ENCODE data around the gene TMEM238.
A peak's percentile ranks its signal among the peaks of the same experiment; 100 is the strongest.

GRCh38 chr19:55369653-55370304, 14.3 kb downstream of the TMEM238 start:
- no peak for TF ChIP-seq CTCF (IDR thresholded peaks at IDR 0.05 in 2 of 3, conservative IDR thresholded peaks at IDR 0.05 in 1 of 3; ENCODE audit: control insufficient read depth in 2 of 3, extremely low read depth in 1 of 3, insufficient read depth in 1 of 3, low read depth in 3 of 3, low read length in 3 of 3)
- no peak for TF ChIP-seq SRF (IDR thresholded peaks at IDR 0.05; ENCODE audit: low read depth in 2 of 2, low read length in 2 of 2)
- no peak for TF ChIP-seq YY1 (IDR thresholded peaks at IDR 0.05; ENCODE audit: low read depth, low read length)
- TF ChIP-seq WRNIP1 (IDR thresholded peaks at IDR 0.05; ENCODE audit: borderline replicate concordance, low read depth, low read length) = no peak
- TF ChIP-seq SIX5 (IDR thresholded peaks at IDR 0.05; ENCODE audit: low read depth, low read length, severe bottlenecking) = no peak
- no peak for TF ChIP-seq TARDBP (IDR thresholded peaks at IDR 0.05; ENCODE audit: borderline replicate concordance)
- no peak for TF ChIP-seq ZNF384 (IDR thresholded peaks at IDR 0.05; ENCODE audit: borderline replicate concordance, low read depth, low read length)
- TF ChIP-seq EED (IDR thresholded peaks at IDR 0.05; ENCODE audit: low read depth) = no peak
- no peak for TF ChIP-seq MAX (IDR thresholded peaks at IDR 0.05; ENCODE audit: low read depth, low read length)
- TF ChIP-seq CHD4 (IDR thresholded peaks at IDR 0.05) = no peak
- 0 out of 2 replicates have a peak, but pooled peaks have one; percentile 66 for TF ChIP-seq EZH2 (IDR thresholded peaks at IDR 0.05; ENCODE audit: borderline replicate concordance, control insufficient read depth, low read depth, low read length)
- no peak for TF ChIP-seq RB1 (IDR thresholded peaks at IDR 0.05; ENCODE audit: borderline replicate concordance)
- no peak for TF ChIP-seq ESRRA (IDR thresholded peaks at IDR 0.05; ENCODE audit: low read length)
- TF ChIP-seq ZNF274 (IDR thresholded peaks at IDR 0.05; ENCODE audit: insufficient read depth, insufficient read length) = no peak
